Parathyroid adenoma (tissue), 2 donors: Measurements from ENCODE around the gene NRXN3.
"Not testable (repeated sequence)": the region's sequence is repeated elsewhere in the genome, so short reads cannot be mapped to it uniquely, and the experiment has no call there.

ENCODE experiments used
- H2AFZ ChIP-seq: fragments of 300-600 bp; sonication (generic); one replicate; pipeline ENCODE4 v1.7.0; 2017; ENCODE audit warnings: antibody characterized with exemption, mild to moderate bottlenecking
- H3K27ac ChIP-seq: fragments of 300-600 bp; sonication (generic); one replicate; pipeline ENCODE4 v1.7.0; 2017
- H3K27me3 ChIP-seq: fragments of 300-600 bp; sonication (generic); one replicate; pipeline ENCODE4 v1.7.0; 2017; ENCODE audit warnings: low read length; ENCODE audit not compliant: control insufficient read depth, insufficient read depth
- H3K36me3 ChIP-seq: fragments of 300-600 bp; sonication (generic); one replicate; pipeline ENCODE4 v1.7.0; 2017; ENCODE audit warnings: low read length; ENCODE audit not compliant: control insufficient read depth, insufficient read depth
- H3K4me1 ChIP-seq: fragments of 300-600 bp; sonication (generic); one replicate; pipeline ENCODE4 v1.7.0; 2017; ENCODE audit warnings: control low read depth
- H3K4me2 ChIP-seq: fragments of 300-600 bp; sonication (generic); one replicate; pipeline ENCODE4 v1.7.0; 2017; ENCODE audit warnings: low read length
- H3K4me3 ChIP-seq: fragments of 300-600 bp; sonication (generic); one replicate; pipeline ENCODE4 v1.7.0; 2017; ENCODE audit warnings: low read depth, low read length
- H3K79me2 ChIP-seq: fragments of 300-600 bp; sonication (generic); one replicate; pipeline ENCODE4 v1.7.0; 2017; ENCODE audit warnings: control low read depth
- H3K9ac ChIP-seq: fragments of 300-600 bp; sonication (generic); one replicate; pipeline ENCODE4 v1.7.0; 2017; ENCODE audit warnings: mild to moderate bottlenecking
- H3K9me3 ChIP-seq: fragments of 300-600 bp; sonication (generic); one replicate; pipeline ENCODE4 v1.7.0; 2017; ENCODE audit warnings: low read length; ENCODE audit not compliant: control insufficient read depth
- CTCF ChIP-seq: fragments of 300-600 bp; sonication (generic); IDR thresholded peaks from one replicate; pipeline ENCODE4 v1.7.0; 2017; ENCODE audit warnings: antibody characterized with exemption, mild to moderate bottlenecking
- donor health status: primary hyperparathyroidism.

The NRXN3 gene

GRCh38 chr14:79749065-79749464 lies 1578.9 kb downstream of the NRXN3 start:
- no peak overlapping the region for H2AFZ ChIP-seq
- TF ChIP-seq CTCF, result no peak

GRCh38 chr14:79758985-79759384 lies 1588.8 kb downstream of the NRXN3 start:
- H3K4me1 ChIP-seq, result no peaks in the 10 kb centered on the region
- H3K4me2 ChIP-seq, result no peak overlapping the region
- H3K9ac ChIP-seq, result no peak overlapping the region
- H3K79me2 ChIP-seq, result no peaks in the 10 kb centered on the region
- no peaks in the 10 kb centered on the region for H3K9me3 ChIP-seq
- no peak overlapping the region for H3K27ac ChIP-seq
- H3K4me3 ChIP-seq, result no peak overlapping the region
- no peak overlapping the region for H2AFZ ChIP-seq
- no peak for TF ChIP-seq CTCF
- H3K36me3 ChIP-seq, result no peaks in the 10 kb centered on the region
- H3K27me3 ChIP-seq, result no peaks in the 10 kb centered on the region

More at GRCh38 chr14:79749065-79749464, 1578.9 kb downstream of the NRXN3 start:
- Histone ChIP-seq H3K4me3 (no peak overlapping the region), H3K9me3 (no peaks in the 10 kb centered on the region), H3K79me2 (no peaks in the 10 kb centered on the region), H3K4me1 (no peaks in the 10 kb centered on the region), H3K27ac (no peak overlapping the region), H3K36me3 (no peaks in the 10 kb centered on the region), H3K4me2 (no peak overlapping the region), H3K27me3 (no peaks in the 10 kb centered on the region), H3K9ac (no peak overlapping the region)

- Histone ChIP-seq H3K36me3 (no peaks in the 10 kb centered on the region), H3K4me2 (no peak overlapping the region), H3K9ac (no peak overlapping the region), H3K27ac (no peak overlapping the region), H3K79me2 (no peaks in the 10 kb centered on the region), H3K9me3 (no peaks in the 10 kb centered on the region), H2AFZ (no peak overlapping the region), H3K4me3 (no peak overlapping the region), H3K4me1 (no peaks in the 10 kb centered on the region), H3K27me3 (no peaks in the 10 kb centered on the region)
- no peak for TF ChIP-seq CTCF
These were observed 1594.2 kb downstream of the NRXN3 start for GRCh38 chr14:79764323-79764722.

GRCh38 chr14:79766511-79766910 lies 1596.3 kb downstream of the NRXN3 start:
- H3K27ac ChIP-seq, result no peak overlapping the region
- H3K36me3 ChIP-seq, result no peaks in the 10 kb centered on the region
- no peak overlapping the region for H3K9ac ChIP-seq
- TF ChIP-seq CTCF, result no peak
- no peaks in the 10 kb centered on the region for H3K9me3 ChIP-seq
- no peak overlapping the region for H2AFZ ChIP-seq
- no peaks in the 10 kb centered on the region for H3K79me2 ChIP-seq
- H3K4me3 ChIP-seq, result no peak overlapping the region
- no peaks in the 10 kb centered on the region for H3K27me3 ChIP-seq
- H3K4me2 ChIP-seq, result no peak overlapping the region
- no peaks in the 10 kb centered on the region for H3K4me1 ChIP-seq

- no peak for TF ChIP-seq CTCF
These were observed 1597.1 kb downstream of the NRXN3 start for GRCh38 chr14:79767251-79767650.

GRCh38 chr14:79767721-79768120 lies 1597.5 kb downstream of the NRXN3 start:
- H3K36me3 ChIP-seq, H3K79me2 ChIP-seq, H3K27me3 ChIP-seq, H2AFZ ChIP-seq, H3K27ac ChIP-seq, H3K4me3 ChIP-seq, H3K4me1 ChIP-seq, H3K9me3 ChIP-seq, H3K4me2 ChIP-seq, H3K9ac ChIP-seq: not testable (repeated sequence)

More at GRCh38 chr14:79767251-79767650, 1597.1 kb downstream of the NRXN3 start:
- no peaks in the 10 kb centered on the region for H3K4me1 ChIP-seq
- H3K4me2 ChIP-seq, result no peak overlapping the region
- no peaks in the 10 kb centered on the region for H3K79me2 ChIP-seq
- no peak overlapping the region for H3K4me3 ChIP-seq
- H3K27me3 ChIP-seq, result no peaks in the 10 kb centered on the region
- no peak overlapping the region for H2AFZ ChIP-seq
- H3K27ac ChIP-seq, result no peak overlapping the region
- H3K36me3 ChIP-seq, result no peaks in the 10 kb centered on the region
- no peak overlapping the region for H3K9ac ChIP-seq
- H3K9me3 ChIP-seq, result no peaks in the 10 kb centered on the region
